Measurements from ENCODE around the gene MAGEH1. TPM values are rescaled to one million over a fixed set of nuclear protein-coding genes. Genes with fewer than 3 reads are reported as not detected.

Gene MAGEH1
- total RNA-seq: 28.3 and 30.1 TPM in 2 replicates

DNA sequence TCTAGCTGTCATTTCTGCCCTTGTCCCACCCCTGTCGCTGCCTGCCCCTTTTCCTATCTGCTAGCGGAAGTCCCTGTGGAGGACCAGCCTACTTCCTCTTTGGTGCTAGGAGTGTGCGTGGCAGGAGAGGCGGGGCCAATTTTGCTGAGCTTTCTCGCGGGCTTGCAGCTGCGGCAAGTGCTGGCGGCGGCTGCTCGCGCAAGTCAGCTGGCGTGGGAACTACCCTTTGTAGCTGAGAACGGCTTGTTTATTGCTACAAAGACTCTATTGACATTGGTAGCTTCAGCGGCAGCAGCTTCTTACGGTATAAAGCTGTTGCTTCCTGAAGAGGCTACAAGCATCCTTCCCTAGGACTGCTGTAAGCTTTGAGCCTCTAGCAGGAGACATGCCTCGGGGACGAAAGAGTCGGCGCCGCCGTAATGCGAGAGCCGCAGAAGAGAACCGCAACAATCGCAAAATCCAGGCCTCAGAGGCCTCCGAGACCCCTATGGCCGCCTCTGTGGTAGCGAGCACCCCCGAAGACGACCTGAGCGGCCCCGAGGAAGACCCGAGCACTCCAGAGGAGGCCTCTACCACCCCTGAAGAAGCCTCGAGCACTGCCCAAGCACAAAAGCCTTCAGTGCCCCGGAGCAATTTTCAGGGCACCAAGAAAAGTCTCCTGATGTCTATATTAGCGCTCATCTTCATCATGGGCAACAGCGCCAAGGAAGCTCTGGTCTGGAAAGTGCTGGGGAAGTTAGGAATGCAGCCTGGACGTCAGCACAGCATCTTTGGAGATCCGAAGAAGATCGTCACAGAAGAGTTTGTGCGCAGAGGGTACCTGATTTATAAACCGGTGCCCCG lies at the start of gene MAGEH1:
MAGEH1 (plus strand) TSS at position 138 of the 843 bp plus-strand sequence; CDS start at position 386, 248 bp downstream.

DNA sequence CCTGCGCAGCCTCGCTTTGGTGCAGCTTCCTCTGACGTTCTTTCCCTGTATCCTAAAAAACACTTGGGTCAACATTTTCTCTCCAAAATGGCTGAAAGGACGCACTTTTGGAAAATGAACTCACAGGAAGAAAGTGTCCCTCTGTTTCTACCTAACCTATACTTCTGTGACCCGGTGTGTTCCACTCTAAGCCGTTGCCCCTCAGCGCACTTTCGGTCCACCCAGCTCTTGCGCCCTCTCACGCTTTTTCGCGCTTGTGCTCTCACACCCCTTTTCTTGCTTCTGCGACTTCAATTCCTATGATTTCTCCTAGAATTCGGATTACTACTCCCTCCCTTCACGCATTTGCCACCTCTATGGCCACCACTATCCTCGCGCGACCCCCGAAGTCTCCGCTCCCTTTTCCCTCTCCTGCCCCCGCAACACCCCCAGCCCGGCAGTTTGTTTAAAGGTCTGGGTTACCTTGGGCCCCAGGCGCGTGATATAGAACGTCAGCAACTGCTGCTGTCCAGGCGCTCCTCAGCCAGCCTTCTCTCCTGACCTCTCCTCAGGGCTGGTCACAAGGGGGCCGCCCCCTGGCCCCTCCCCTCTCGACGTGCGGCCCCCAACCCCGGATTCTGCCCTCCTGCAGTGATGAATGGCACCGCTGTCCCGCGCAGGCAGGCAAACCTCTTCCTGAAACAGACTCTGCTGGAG lies 37.5 kb downstream of the MAGEH1 start, which contains the start of gene USP51:
USP51 (minus strand) TSS at position 535 of the 696 bp plus-strand sequence. CDS start 909 bp downstream, outside the sequence.

Small RNA genes within 50 kb of the gene (small RNA-seq; reads per million reads assigned to genes)
- not detected for gene MIR4536-2

Other genes with a start within 250 kb of the MAGEH1 start
- not detected in 2 replicates for gene PAGE5, start 231.8 kb upstream of the MAGEH1 start, total RNA-seq
- not detected in 2 replicates for gene PAGE3, start 187.2 kb upstream of the MAGEH1 start, total RNA-seq
- gene USP51, start 37.7 kb downstream of the MAGEH1 start, total RNA-seq: 1.1 and 1.5 TPM in 2 replicates
- not detected in 2 replicates for gene FOXR2, start 171.3 kb downstream of the MAGEH1 start, total RNA-seq

All from thoracic aorta endothelial cell (primary cell).